HepG2 (cell line): ENCODE data around the gene ARF6. TPM values are rescaled to one million over a fixed set of nuclear protein-coding genes. Genes with fewer than 3 reads are reported as not detected.
A peak's percentile ranks its signal among the peaks of the same experiment; 100 is the strongest.

Experiments
- AGO1 ChIP-seq: fragments of 200-400 bp; formaldehyde crosslinking; IDR thresholded peaks from 2 replicates; pipeline ENCODE4 v1.6.1; 2017; ENCODE audit warnings: mild to moderate bottlenecking, low read depth, low read length, moderate library complexity; ENCODE audit not compliant: poor library complexity, severe bottlenecking
- ASH2L ChIP-seq: fragments of 300-600, 200-600 bp; sonication (generic); IDR thresholded peaks from 2 replicates; pipeline ENCODE4 v1.7.0; 2017; ENCODE audit warnings: low read depth, mild to moderate bottlenecking, moderate library complexity, mixed read lengths, low read length; ENCODE audit not compliant: insufficient read length
- ELF1 ChIP-seq: sonication (generic); formaldehyde crosslinking; IDR thresholded peaks from 2 replicates; pipeline ENCODE4 v1.4.0; 2020; ENCODE audit warnings: missing genetic modification reagents
- KDM1A ChIP-seq: IDR thresholded peaks from 2 replicates; pipeline ENCODE4 v1.6.1; 2016; ENCODE audit warnings: missing compliant biosample characterization
- KIAA2018 ChIP-seq: sonication (generic); formaldehyde crosslinking; IDR thresholded peaks from 2 replicates; pipeline ENCODE4 v1.5.0; 2020; ENCODE audit warnings: mild to moderate bottlenecking, missing genetic modification reagents, borderline replicate concordance
- MTA3 ChIP-seq: sonication (generic); formaldehyde crosslinking; IDR thresholded peaks from 2 replicates; pipeline ENCODE4 v1.4.0; 2020; ENCODE audit warnings: missing genetic modification reagents
- MTF2 ChIP-seq: sonication (generic); formaldehyde crosslinking; IDR thresholded peaks from 2 replicates; pipeline ENCODE4 v1.5.0; 2020; ENCODE audit warnings: missing genetic modification reagents, borderline replicate concordance
- MZF1 ChIP-seq: sonication (generic); formaldehyde crosslinking; IDR thresholded peaks from 2 replicates; pipeline ENCODE4 v1.8.1; 2023; ENCODE audit warnings: mild to moderate bottlenecking, missing genetic modification reagents, borderline replicate concordance
- NCOR1 ChIP-seq: fragments of 200-600 bp; sonication (generic); IDR thresholded peaks from 2 replicates; pipeline ENCODE4 v1.7.0; 2017; ENCODE audit warnings: antibody characterized with exemption, low read length, borderline replicate concordance
- PHF20 ChIP-seq: sonication (generic); formaldehyde crosslinking; IDR thresholded peaks from 2 replicates; pipeline ENCODE4 v1.5.0; 2020; ENCODE audit warnings: mild to moderate bottlenecking, missing genetic modification reagents
- SIX4 ChIP-seq: sonication (generic); formaldehyde crosslinking; IDR thresholded peaks from 2 replicates; pipeline ENCODE4 v1.4.0; 2020; ENCODE audit warnings: missing genetic modification reagents
- ZBTB21 ChIP-seq: sonication (generic); formaldehyde crosslinking; IDR thresholded peaks from 2 replicates; pipeline ENCODE4 v1.4.0; 2020; ENCODE audit warnings: missing genetic modification reagents
- ZBTB46 ChIP-seq: sonication (generic); formaldehyde crosslinking; IDR thresholded peaks from 2 replicates; pipeline ENCODE4 v1.4.0; 2020; ENCODE audit warnings: mild to moderate bottlenecking, missing genetic modification reagents, borderline replicate concordance
- ZNF235 ChIP-seq: sonication (generic); formaldehyde crosslinking; IDR thresholded peaks from 2 replicates; pipeline ENCODE4 v1.8.1; 2023; ENCODE audit warnings: mild to moderate bottlenecking, missing genetic modification reagents, borderline replicate concordance
- ZNF343 ChIP-seq: sonication (generic); formaldehyde crosslinking; IDR thresholded peaks from 2 replicates; pipeline ENCODE4 v1.4.0; 2020; ENCODE audit warnings: mild to moderate bottlenecking, missing genetic modification reagents
- ZNF567 ChIP-seq: sonication (generic); formaldehyde crosslinking; IDR thresholded peaks from 2 replicates; pipeline ENCODE4 v1.8.1; 2023; ENCODE audit warnings: mild to moderate bottlenecking, missing genetic modification reagents, borderline replicate concordance
- ZNF672 ChIP-seq: sonication (generic); formaldehyde crosslinking; IDR thresholded peaks from 2 replicates; pipeline ENCODE4 v1.8.1; 2022; ENCODE audit warnings: missing genetic modification reagents
- ZNF746 ChIP-seq: sonication (generic); formaldehyde crosslinking; IDR thresholded peaks from 2 replicates; pipeline ENCODE4 v1.8.0; 2022; ENCODE audit warnings: mild to moderate bottlenecking, missing genetic modification reagents
- ZNF891 ChIP-seq: sonication (generic); formaldehyde crosslinking; IDR thresholded peaks from 2 replicates; pipeline ENCODE4 v1.5.0; 2020; ENCODE audit warnings: mild to moderate bottlenecking, missing genetic modification reagents
- polyA plus RNA-seq, 8 experiments: library from polyadenylated mRNA; depleted of rRNA in 3 of 8; stranded (reverse) in 7 of 8; unstranded in 1 of 8; fragments of >200 nt; fragmentation: Illumina TruSeq in 4 of 8; extraction: Trizol in 4 of 8; gene quantifications; 2 replicates each; pipeline versions ENCODE4 v1.2.1 to v1.2.3, GENCODE V29; 2011 to 2016; ENCODE audit warnings: low read depth in 4 of 8, missing spikeins in 1 of 8, mixed read lengths in 1 of 8; ENCODE audit not compliant: insufficient read depth in 1 of 8
- total RNA-seq, 5 experiments: library from RNA; depleted of rRNA; stranded (reverse); fragments of >200 nt; fragmentation: Illumina TruSeq; extraction: Trizol; gene quantifications; 2 replicates each; pipeline ENCODE4 v1.2.3, GENCODE V29; 2016; ENCODE audit warnings: low read depth in 1 of 5
- TF ChIP-seq, protein P1 (sequence below): sonication (generic); formaldehyde crosslinking; IDR thresholded peaks from 2 replicates; pipeline ENCODE4 v1.4.0; 2020; ENCODE audit warnings: mild to moderate bottlenecking, low read depth, missing genetic modification reagents

The ARF6 gene
- total and polyA plus RNA-seq, 2 of the 13 experiments (the other 11 are each of a cell fraction or from before 2014, with no cell fraction given): 12.7 to 31.9 TPM

DNA sequence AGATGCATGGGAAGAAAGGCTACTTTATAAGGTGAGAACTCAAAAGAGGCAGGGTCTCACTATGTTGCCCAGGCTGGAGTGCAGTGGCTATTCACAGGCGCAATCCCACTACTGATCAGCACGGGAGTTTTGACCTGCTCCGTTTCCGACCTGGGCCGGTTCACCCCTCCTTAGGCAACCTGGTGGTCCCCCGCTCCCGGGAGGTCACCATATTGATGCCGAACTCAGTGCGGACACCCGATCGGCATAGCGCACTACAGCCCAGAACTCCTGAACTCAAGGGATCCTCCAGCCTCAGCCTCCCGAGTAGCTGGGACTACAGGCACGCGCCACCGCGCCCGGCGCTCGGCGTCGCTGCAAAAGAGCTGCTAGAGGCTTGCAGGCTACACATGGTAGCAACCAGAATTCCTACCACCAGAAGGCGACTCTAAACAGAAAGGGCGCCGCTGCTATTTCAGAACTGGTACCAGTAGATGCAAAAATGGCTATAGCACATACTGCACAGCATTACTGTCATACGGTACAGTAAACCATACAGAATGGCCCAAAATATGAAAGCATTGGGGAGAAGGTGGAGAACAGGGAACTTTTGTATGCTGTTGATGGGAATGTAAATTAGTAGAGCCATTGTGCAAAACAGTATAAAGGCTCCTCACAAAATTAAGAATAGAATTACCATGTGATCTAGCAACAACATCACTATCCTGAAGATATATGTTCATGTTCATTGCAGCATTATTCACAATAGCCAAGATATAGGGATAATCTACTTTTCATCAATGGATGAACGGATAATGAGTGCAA lies 39.1 kb upstream of the ARF6 start (continued):
- no peak for TF ChIP-seq SIX4 (CRISPR knock-in tag)
- no peak for TF ChIP-seq ELF1
- no peak for TF ChIP-seq ZNF746 (CRISPR knock-in tag)
- TF ChIP-seq KIAA2018 (CRISPR knock-in tag): no peak
- no peak for TF ChIP-seq MTF2 (CRISPR knock-in tag)
- TF ChIP-seq MTA3 (CRISPR knock-in tag): no peak
- TF ChIP-seq ZNF343 (CRISPR knock-in tag): no peak
- no peak for TF ChIP-seq ZNF567
- peak; percentile 88 for TF ChIP-seq KDM1A
- TF ChIP-seq NCOR1: no peak
- TF ChIP-seq, protein P1, sequence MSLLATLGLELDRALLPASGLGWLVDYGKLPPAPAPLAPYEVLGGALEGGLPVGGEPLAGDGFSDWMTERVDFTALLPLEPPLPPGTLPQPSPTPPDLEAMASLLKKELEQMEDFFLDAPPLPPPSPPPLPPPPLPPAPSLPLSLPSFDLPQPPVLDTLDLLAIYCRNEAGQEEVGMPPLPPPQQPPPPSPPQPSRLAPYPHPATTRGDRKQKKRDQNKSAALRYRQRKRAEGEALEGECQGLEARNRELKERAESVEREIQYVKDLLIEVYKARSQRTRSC: no peak
- TF ChIP-seq PHF20: 0 out of 2 replicates have a peak, but pooled peaks have one; percentile 35
- no peak for TF ChIP-seq AGO1
- no peak for TF ChIP-seq ZBTB46 (CRISPR knock-in tag)
- no peak; the same call in 1 of the 2 replicates for TF ChIP-seq ZNF891 (CRISPR knock-in tag)
- no peak for TF ChIP-seq ZNF672 (CRISPR knock-in tag)
- no peak for TF ChIP-seq ZBTB21 (CRISPR knock-in tag)
- TF ChIP-seq ASH2L: no peak
- TF ChIP-seq ZNF235 (CRISPR knock-in tag): no peak
- TF ChIP-seq MZF1 (CRISPR knock-in tag): no peak
